Measurements from ENCODE around the gene SHOC2.

Gene SHOC2

GRCh38 chr10:110919349-110919931, at the start of gene SHOC2:
TSS of gene SHOC2 (plus strand) at chr10:110919604. CDS start at chr10:110964359, 44,755 bp downstream.
- DNase-seq: peak; percentile 99

- DNase-seq: no peak
Observed at GRCh38 chr10:110870823-110871297, 48.5 kb upstream of the SHOC2 start.

GRCh38 chr10:110871298-110872084, 47.9 kb upstream of the SHOC2 start, which contains the start of gene PDCD4:
TSS of gene PDCD4 (plus strand) at chr10:110871928. CDS start at chr10:110876028, 4,100 bp downstream.
- peak; percentile 97 for DNase-seq

GRCh38 chr10:110872145-110872983, 47.0 kb upstream of the SHOC2 start:
- DNase-seq: peak; percentile 83

DNA sequence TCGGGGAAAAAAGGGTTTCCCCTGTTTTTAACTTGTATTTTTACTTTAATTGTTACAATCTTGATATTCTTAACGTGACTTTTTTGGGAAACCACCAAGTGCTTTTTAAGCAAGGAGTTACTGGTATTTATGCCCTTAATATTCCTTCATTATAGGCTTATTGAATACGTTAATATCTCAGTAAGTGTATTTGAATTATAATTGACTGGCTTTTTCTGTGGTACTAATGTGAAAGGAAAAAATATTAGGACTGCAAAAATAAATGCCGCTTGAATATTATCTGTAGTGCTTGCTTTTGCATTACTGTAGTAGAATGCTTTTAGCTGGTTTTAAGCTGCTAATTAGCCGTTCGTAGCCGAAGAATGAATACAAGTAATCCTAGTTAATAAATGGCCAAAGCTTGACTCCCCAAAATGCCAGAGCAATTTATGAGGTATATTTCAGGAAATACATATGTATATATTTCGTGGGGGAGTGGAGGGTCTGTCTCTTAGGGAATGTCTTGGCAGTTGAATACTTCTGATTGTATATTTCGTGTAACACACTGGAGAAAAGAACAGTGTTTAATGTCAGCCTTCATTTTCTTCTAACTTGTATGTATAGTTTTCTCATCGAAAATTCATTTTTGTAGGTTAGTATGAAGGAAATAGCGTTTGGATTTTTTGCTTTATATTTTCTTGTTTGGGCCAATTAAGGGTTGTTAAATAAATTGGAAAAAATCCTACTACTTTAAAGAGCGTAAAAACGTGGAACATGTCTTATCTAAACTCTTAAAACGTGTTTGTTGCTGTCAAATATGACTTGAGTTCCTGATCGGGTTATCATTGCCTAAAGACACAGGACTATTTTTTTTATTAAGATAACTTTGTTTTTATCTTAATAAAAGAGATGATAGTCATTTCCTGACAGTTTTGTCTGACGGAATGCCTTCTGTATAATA, 46.1 kb upstream of the SHOC2 start:
- no peak for DNase-seq

GRCh38 chr10:110873951-110874350, 45.5 kb upstream of the SHOC2 start:
- DNase-seq: no peak

DNA sequence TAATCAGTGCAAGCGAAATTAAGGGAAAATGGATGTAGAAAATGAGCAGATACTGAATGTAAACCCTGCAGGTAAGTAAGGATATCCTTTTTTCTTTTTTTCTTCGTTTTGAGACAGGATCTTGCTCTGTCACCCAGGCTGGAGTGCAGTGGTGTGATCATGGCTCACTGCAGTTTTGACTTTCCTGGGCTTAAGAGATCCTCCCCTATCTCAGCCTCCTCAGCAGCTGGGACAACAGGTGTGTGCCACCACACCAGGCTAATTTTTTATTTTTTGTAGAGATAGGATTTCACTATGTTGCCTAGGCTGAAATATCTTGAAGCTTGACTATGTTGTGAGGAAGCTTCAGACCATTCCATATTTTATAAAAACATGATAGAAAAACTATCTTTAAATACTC, 43.4 kb upstream of the SHOC2 start:
- no peak for DNase-seq

DNA sequence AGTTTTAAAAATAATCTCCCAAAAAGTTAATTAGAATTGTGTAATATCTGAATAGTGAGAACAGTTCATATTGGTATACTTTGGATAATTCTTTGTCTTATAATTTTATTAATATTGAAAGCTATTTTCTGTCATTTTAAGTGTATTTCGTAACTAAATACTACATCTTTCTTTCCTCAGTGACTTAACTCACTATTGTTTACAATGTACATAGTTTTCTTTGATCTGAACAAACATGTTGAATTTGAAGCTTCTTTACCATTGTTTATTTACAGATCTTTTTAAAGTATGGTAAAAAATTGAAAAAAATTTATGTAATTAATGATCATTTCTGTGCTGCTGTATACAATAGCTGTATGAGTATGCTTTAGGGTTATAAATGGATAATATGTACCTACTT, 42.6 kb upstream of the SHOC2 start:
- DNase-seq: no peak

GRCh38 chr10:110880012-110880411, 39.4 kb upstream of the SHOC2 start:
- no peak for DNase-seq

DNA sequence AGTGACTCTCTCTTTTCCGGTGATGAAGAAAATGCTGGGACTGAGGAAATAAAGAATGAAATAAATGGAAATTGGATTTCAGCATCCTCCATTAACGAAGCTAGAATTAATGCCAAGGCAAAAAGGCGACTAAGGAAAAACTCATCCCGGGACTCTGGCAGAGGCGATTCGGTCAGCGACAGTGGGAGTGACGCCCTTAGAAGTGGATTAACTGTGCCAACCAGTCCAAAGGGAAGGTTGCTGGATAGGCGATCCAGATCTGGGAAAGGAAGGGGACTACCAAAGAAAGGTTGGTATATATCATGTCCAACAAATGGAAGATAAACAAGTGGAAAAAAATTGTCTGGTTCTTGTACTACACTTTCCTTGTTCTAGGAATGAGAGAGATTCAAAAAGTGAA, 38.2 kb upstream of the SHOC2 start:
- DNase-seq: no peak

GRCh38 chr10:110881905-110882304, 37.5 kb upstream of the SHOC2 start:
- DNase-seq: no peak

GRCh38 chr10:110883924-110884323, 35.5 kb upstream of the SHOC2 start:
- DNase-seq: no peak

- DNase-seq: no peak
Observed at GRCh38 chr10:110885932-110886674, 33.3 kb upstream of the SHOC2 start.

DNA sequence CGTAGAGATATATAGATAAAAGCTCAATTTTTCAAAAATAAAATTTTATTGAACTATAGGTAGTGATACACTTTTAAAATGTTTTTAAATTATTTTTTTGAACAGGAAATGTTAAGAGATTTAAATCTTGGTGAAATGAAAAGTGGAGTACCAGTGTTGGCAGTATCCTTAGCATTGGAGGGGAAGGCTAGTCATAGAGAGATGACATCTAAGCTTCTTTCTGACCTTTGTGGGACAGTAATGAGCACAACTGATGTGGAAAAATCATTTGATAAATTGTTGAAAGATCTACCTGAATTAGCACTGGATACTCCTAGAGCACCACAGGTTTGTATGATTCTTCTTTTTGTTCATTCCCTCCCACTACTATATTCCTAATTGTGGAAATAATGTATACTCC, 31.8 kb upstream of the SHOC2 start:
- no peak for DNase-seq

DNA sequence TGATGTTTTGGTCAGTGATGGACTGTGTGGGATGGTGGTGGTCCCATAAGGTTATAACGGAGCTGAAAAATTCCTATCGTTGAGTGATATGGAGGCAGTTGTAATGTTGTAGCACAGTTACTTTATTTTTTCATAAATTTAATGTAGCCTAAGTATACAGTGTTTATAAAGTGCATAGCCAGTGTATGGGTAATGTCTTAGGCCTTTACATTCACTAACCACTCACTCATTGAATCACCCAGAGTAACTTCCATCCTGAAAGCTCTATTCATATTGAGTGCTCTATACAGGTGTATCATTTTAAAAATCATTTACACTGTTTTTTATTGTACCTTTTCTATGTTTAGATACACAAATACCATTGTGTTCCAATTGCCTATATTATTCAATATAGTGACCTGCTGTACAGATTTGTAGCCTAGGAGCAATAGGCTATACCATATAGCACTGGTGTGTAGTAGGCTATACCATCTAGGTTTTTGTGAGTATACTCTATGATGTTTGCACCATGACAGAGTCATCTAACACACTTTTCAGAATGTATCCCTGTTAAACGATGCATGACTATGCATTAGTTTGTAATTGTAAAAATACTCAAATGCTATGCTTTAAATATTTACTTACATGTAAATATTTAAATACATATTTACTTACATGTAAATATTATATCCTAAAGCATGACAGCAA, 26.7 kb upstream of the SHOC2 start:
- DNase-seq: no peak

- DNase-seq: peak; percentile 12
Observed at GRCh38 chr10:110893559-110894179, 25.7 kb upstream of the SHOC2 start.

DNA sequence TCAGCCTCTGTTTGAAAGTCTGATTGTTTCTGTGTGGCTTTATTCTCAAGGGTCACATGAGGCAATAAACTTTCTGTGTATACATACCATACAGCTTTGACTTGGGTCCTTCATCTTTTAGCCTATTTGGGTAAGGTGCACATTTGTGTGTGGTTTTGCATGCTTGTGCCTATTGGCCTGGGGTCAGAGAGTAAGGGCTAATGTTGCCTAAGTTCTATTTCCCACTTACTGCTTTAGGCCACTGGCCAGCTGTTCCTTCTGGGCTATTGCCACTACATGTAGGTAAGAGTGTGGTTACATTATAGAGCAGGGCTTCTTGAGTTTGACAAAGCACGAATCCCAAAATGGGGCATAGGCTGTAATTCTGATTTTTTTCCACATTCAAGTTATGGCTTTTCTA, 22.2 kb upstream of the SHOC2 start:
- no peak for DNase-seq

- DNase-seq: no peak
Observed at GRCh38 chr10:110898391-110898790, 21.0 kb upstream of the SHOC2 start.

DNA sequence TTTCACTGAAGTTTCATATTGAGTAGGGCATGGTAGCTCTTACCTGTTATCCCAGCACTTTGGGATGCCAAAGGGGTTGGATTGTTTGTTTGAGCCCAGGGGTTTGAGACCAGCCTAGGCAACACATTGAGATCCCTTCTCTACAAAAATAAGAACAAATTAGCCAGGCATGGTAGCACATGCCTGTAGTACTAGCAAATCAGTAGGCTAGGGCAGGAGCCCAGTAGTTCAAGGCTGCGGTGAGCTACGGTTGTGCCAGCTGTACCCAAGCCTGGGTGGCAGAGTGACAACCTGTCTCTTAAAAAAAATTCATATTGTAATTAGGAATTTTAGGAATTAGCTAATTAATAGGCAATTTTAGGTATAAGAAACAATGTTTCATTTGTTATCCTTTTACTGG, 18.4 kb upstream of the SHOC2 start:
- no peak for DNase-seq
